Uterus (tissue), 4 donors: ENCODE results near the gene GSS. TPM values are rescaled to one million over a fixed set of nuclear protein-coding genes. Genes with fewer than 3 reads are reported as not detected.

ENCODE experiments used
- DNase-seq, 2 donors: peaks; one replicate each; pipeline ENCODE4 v3.0.0-alpha.2; 2019 to 2020
- H3K27ac ChIP-seq, 2 donors: fragments of 200-600 bp; sonication (generic); 1 replicate in 1 of 2; 2 replicates in 1 of 2; pipeline ENCODE4 v1.5.1; 2016 to 2018
- H3K27me3 ChIP-seq, 2 donors: fragments of 200-600 bp; sonication (generic); one replicate each; pipeline ENCODE4 v1.5.1; 2018 to 2019; ENCODE audit warnings: control low read depth in 1 of 2
- H3K36me3 ChIP-seq, 2 donors: fragments of 200-600 bp; sonication (generic); one replicate each; pipeline ENCODE4 v1.5.1; 2019; ENCODE audit warnings: control low read depth in 1 of 2
- H3K4me1 ChIP-seq, 2 donors: fragments of 200-600 bp; sonication (generic); one replicate each; pipeline ENCODE4 v1.5.1; 2018 to 2019; ENCODE audit warnings: control low read depth in 1 of 2
- H3K4me3 ChIP-seq, 2 donors: fragments of 200-600 bp; sonication (generic); 1 replicate in 1 of 2; 2 replicates in 1 of 2; pipeline ENCODE4 v1.5.1; 2018 to 2019; ENCODE audit warnings: mild to moderate bottlenecking in 1 of 2
- H3K9me3 ChIP-seq, 2 donors: fragments of 200-600 bp; sonication (generic); one replicate each; pipeline ENCODE4 v1.5.1; 2019; ENCODE audit warnings: control low read depth in 1 of 2
- POLR2A ChIP-seq, 2 donors: fragments of 450-650 bp; IDR thresholded peaks; one replicate each; pipeline ENCODE4 v1.6.1; 2016; ENCODE audit warnings: antibody characterized with exemption in 2 of 2, mild to moderate bottlenecking in 1 of 2, moderate library complexity in 1 of 2
- intact Hi-C: fragments of 100-400 bp; cut with DNase I; formaldehyde crosslinking; loops from one replicate; pipeline ENCODE4 v1.15.1; 2023; ENCODE audit warnings: low total_unique reads
- total RNA-seq, 4 donors: library from RNA; depleted of rRNA in 3 of 4; stranded (reverse); fragments of >200 nt in 3 of 4; gene quantifications; one replicate each; pipeline versions ENCODE4 v1.1.0 to v1.2.4, GENCODE V29; 2014 to 2023
- TF ChIP-seq, protein P1 (sequence below), 4 experiments: fragments of 200-600 bp in 2 of 4; fragments of 450-650 bp in 2 of 4; sonication (generic) in 2 of 4; IDR thresholded peaks; one replicate each; pipeline ENCODE4 v1.5.1; 2016 to 2019; ENCODE audit warnings: antibody characterized with exemption in 4 of 4, mild to moderate bottlenecking in 2 of 4, moderate library complexity in 1 of 4
- donor health status: DM: yes; HTN: yes; CAD: no.

Gene GSS
- total RNA-seq, 4 donors from 2014 or later = 3.8 to 47.2 (median 16.5) TPM

DNA sequence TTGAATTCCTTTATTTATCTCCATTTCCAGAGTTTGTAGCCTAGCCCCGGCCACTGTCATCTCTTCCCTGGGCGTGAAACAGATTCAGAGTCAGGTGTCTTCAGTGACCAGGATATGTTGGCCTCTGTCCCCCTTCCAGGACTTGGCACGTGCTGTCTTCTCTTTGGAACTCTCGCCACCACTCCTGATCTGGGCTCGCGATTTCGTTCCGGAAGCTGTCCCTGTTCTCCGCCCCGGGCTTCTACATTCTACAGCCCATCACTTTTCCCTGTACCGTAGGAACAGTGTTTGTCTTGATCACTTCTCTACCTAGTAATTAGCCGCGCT lies 739 bp downstream of the GSS start:
- H3K27ac ChIP-seq = peak overlapping the region; percentile 91 to 92

DNA sequence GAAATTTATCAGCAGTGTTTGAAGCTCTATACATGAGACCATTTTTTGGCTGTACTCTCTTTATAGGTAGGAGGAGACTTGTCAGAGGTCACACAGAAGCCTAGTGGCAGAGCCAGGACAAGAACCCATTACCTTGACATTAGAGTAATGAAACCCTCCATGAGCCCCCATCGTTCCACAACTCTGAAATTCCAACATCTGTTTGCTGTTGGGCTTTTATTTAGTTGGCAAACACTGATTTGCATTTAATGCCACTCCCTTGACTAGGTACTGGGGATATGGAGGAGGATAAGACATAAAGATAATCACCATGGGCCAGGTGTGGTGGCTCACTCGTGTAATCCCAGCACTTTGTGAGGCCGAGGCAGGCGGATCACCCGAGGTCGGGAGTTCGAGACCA lies 1.6 kb downstream of the GSS start:
- Histone ChIP-seq H3K27me3 (no peaks in the 10 kb centered on the region), H3K36me3 (no peaks in the 10 kb centered on the region), H3K4me1 (no peaks in the 10 kb centered on the region), H3K27ac (no peak overlapping the region), H3K9me3 (no peaks in the 10 kb centered on the region), H3K4me3 (no peak overlapping the region)
- intact Hi-C loops = no loop called here
- DNase-seq = no peak
- no peak for TF ChIP-seq POLR2A (IDR thresholded peaks at IDR 0.05)
- TF ChIP-seq, protein P1, sequence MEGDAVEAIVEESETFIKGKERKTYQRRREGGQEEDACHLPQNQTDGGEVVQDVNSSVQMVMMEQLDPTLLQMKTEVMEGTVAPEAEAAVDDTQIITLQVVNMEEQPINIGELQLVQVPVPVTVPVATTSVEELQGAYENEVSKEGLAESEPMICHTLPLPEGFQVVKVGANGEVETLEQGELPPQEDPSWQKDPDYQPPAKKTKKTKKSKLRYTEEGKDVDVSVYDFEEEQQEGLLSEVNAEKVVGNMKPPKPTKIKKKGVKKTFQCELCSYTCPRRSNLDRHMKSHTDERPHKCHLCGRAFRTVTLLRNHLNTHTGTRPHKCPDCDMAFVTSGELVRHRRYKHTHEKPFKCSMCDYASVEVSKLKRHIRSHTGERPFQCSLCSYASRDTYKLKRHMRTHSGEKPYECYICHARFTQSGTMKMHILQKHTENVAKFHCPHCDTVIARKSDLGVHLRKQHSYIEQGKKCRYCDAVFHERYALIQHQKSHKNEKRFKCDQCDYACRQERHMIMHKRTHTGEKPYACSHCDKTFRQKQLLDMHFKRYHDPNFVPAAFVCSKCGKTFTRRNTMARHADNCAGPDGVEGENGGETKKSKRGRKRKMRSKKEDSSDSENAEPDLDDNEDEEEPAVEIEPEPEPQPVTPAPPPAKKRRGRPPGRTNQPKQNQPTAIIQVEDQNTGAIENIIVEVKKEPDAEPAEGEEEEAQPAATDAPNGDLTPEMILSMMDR (IDR thresholded peaks at IDR 0.05) = no peak

More for the DNA sequence above, 739 bp downstream of the GSS start:
- H3K4me3 ChIP-seq = peak overlapping the region; percentile 64 to 84
- TF ChIP-seq, protein P1 (IDR thresholded peaks at IDR 0.05) = no peak
- TF ChIP-seq POLR2A (IDR thresholded peaks at IDR 0.05) = no peak
- peak in 1 of 2 donors; percentile 27 for DNase-seq
- H3K27me3 ChIP-seq = no peaks in the 10 kb centered on the region
- H3K4me1 ChIP-seq = no peaks in the 10 kb centered on the region
- no peaks in the 10 kb centered on the region for H3K36me3 ChIP-seq
- no peaks in the 10 kb centered on the region for H3K9me3 ChIP-seq
- intact Hi-C loops = loop anchor here (5.0 kb wide), 1 partner anchor 83 kb away; the partner anchor contains the start of gene GGT7

DNA sequence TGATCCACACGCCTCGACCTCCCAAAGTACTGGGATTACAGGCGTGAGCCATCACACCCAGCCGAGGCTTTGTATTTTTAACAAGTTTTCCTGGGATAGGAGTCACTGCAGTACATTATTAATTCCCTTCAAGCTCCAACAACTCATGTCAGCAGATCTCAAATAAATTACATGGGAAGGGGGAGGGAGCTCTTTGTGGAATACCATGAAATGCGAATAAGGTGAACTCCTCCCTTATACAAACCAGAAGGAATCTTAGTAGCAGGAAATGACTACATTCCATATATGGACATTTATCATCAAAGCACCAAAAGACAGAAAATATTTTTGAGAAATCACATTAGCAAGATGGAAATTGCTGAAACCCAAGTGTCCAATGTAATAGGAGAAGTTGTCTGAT lies 2.9 kb downstream of the GSS start:
- H3K27me3 ChIP-seq = no peaks in the 10 kb centered on the region
- TF ChIP-seq POLR2A (IDR thresholded peaks at IDR 0.05) = no peak
- TF ChIP-seq, protein P1 (IDR thresholded peaks at IDR 0.05) = no peak
- no peak overlapping the region for H3K27ac ChIP-seq
- H3K4me3 ChIP-seq = no peak overlapping the region
- intact Hi-C loops = no loop called here
- no peaks in the 10 kb centered on the region for H3K9me3 ChIP-seq
- no peak for DNase-seq
- no peaks in the 10 kb centered on the region for H3K36me3 ChIP-seq
- no peaks in the 10 kb centered on the region for H3K4me1 ChIP-seq

DNA sequence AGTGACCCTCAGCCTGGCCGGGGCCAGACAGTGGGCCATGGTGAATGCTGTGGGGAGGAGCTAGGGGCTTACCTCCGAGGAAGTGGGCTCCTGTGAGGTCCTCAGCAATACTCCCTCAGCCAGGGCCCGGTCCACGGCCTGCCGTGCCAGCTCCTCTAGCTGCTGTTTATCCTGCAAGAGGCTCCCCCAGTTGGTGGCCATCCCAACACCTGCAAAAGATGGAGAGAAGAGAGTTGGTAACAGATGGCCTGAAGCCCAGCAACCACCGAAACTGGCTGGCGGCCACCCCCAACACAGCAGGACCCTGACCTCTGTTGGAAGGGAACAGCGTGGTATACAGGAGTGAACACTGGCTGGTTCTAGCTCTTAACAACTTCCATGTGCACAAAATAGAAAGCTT lies 4.0 kb downstream of the GSS start:
- no peaks in the 10 kb centered on the region for H3K36me3 ChIP-seq
- DNase-seq = no peak
- intact Hi-C loops = no loop called here
- H3K9me3 ChIP-seq = no peaks in the 10 kb centered on the region
- no peak for TF ChIP-seq POLR2A (IDR thresholded peaks at IDR 0.05)
- TF ChIP-seq, protein P1 (IDR thresholded peaks at IDR 0.05) = no peak
- no peaks in the 10 kb centered on the region for H3K27me3 ChIP-seq
- H3K4me1 ChIP-seq = no peaks in the 10 kb centered on the region
- H3K4me3 ChIP-seq = no peak overlapping the region
- no peak overlapping the region for H3K27ac ChIP-seq

DNA sequence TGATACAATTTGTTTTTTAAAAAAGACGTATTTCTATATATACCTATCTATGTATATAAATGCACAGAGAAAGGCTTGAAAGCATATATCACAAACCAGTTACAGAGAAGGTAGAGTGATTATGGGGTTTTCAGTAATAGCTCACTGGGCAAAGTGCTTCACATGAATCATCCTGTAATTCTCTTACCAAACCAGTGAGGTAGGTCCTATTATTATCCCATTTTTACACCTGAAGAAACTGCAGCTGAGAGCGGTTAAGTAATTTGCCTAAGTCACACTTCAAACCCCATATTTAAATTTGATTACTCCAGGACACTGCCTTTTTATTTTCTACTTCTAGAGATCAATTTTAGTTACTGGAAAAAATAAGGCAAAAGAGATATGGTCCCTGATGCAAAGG lies 4.4 kb downstream of the GSS start:
- intact Hi-C loops = no loop called here
- TF ChIP-seq POLR2A (IDR thresholded peaks at IDR 0.05) = no peak
- TF ChIP-seq, protein P1 (IDR thresholded peaks at IDR 0.05) = no peak
- Histone ChIP-seq H3K4me3 (no peak overlapping the region), H3K36me3 (no peaks in the 10 kb centered on the region), H3K9me3 (no peaks in the 10 kb centered on the region), H3K27me3 (no peaks in the 10 kb centered on the region), H3K4me1 (no peaks in the 10 kb centered on the region), H3K27ac (no peak overlapping the region)
- no peak for DNase-seq
